ENCODE data around the gene DENND10. TPM values are rescaled to one million over a fixed set of nuclear protein-coding genes. Genes with fewer than 3 reads are reported as not detected.

DENND10 gene
- total RNA-seq, 1 donor from 2014 or later = 42.2 TPM

DNA sequence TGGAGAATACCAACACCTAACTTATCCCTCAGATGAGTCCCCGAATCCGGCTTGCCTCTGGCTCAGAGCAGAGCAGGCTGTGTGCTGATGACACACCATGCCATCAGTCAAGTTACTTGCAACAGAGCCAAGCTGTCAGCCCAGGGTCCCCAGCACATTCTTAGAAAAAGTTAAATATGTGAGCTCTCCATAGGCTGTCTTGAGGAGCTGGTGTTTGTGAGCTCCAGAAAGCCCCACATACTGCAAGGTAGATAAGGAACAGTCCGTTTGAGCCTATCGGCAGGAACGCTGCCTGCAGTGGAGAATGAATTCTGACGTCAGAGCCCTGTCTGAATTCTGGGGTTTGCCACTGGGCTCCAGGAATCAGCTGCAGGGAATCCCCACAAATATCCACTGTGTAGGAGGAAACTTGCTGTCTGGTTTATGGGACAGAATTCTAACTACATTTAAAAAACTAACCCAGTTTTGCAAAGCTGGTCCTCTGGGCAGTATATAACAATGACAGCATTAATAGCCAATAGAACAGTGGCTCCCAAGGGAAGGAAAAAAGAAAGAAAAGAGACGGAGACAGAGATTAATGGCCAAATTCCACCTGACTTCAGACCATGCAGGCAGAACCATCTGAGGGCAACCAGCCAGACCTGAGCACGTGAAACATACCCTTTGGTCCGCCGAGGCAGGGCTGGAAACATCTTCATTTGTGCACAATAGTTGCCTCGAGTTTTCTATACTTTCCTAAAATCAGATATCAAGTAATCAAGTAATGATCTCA lies 58.0 kb downstream of the DENND10 start:
- Histone ChIP-seq H3K36me3 (peaks cover 0 to 25% of the 10 kb centered on the region in 2 donors), H3K4me3 (no peak overlapping the region), H3K27ac (no peak overlapping the region), H3K4me1 (peaks cover 18% of the 10 kb centered on the region), H3K27me3 (no peaks in the 10 kb centered on the region), H3K9me3 (no peaks in the 10 kb centered on the region)
- intact Hi-C loops (cut with DNase I) = no loop called here
- no peak for DNase-seq (ENCODE audit: extremely low spot score in 2 of 2)
- no peak for TF ChIP-seq POLR2A (IDR thresholded peaks at IDR 0.05)
- TF ChIP-seq, protein P1, sequence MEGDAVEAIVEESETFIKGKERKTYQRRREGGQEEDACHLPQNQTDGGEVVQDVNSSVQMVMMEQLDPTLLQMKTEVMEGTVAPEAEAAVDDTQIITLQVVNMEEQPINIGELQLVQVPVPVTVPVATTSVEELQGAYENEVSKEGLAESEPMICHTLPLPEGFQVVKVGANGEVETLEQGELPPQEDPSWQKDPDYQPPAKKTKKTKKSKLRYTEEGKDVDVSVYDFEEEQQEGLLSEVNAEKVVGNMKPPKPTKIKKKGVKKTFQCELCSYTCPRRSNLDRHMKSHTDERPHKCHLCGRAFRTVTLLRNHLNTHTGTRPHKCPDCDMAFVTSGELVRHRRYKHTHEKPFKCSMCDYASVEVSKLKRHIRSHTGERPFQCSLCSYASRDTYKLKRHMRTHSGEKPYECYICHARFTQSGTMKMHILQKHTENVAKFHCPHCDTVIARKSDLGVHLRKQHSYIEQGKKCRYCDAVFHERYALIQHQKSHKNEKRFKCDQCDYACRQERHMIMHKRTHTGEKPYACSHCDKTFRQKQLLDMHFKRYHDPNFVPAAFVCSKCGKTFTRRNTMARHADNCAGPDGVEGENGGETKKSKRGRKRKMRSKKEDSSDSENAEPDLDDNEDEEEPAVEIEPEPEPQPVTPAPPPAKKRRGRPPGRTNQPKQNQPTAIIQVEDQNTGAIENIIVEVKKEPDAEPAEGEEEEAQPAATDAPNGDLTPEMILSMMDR (IDR thresholded peaks at IDR 0.05) = no peak
- no peak for TF ChIP-seq POLR2AphosphoS5 (IDR thresholded peaks at IDR 0.05; ENCODE audit: insufficient read depth in 1 of 2, low read depth in 1 of 2)

DNA sequence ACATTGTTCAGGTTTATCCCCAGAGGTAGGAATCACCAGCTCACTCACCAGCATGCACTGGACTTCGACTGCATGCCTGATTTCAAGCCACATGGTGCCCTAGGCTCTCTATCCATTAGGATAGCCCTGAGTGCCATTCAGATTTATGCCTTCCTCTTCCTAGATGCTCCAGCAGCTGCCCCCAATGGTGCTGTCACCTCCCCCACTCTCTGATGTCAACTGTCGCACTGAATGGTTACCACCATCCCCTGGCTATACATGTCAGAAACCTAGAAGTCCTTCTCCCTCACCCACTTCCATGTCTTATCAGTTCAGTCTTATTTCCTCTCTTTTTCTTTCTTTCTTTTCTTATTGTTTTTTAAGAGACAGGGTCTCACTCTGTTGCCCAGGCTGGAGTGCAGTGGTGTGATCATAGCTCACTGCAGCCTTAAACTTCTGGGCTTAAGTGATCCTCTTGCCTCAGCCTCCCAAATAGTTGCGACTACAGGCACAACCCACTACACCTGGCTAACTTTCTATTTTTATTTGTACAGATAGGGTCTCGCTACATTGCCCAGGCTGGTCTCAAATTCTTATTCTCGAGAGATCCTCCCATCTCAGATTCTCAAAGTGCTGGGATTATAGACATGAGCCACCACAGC lies 58.7 kb downstream of the DENND10 start:
- intact Hi-C loops (cut with DNase I) = no loop called here
- Histone ChIP-seq H3K4me3 (no peak overlapping the region), H3K9me3 (no peaks in the 10 kb centered on the region), H3K4me1 (peaks cover 18% of the 10 kb centered on the region), H3K36me3 (peaks cover 0 to 23% of the 10 kb centered on the region in 2 donors), H3K27ac (no peak overlapping the region), H3K27me3 (no peaks in the 10 kb centered on the region)
- no peak for DNase-seq (ENCODE audit: extremely low spot score in 2 of 2)
- TF ChIP-seq POLR2A (IDR thresholded peaks at IDR 0.05) (no peak), POLR2AphosphoS5 (IDR thresholded peaks at IDR 0.05; ENCODE audit: insufficient read depth in 1 of 2, low read depth in 1 of 2) (no peak)
- TF ChIP-seq, protein P1 (IDR thresholded peaks at IDR 0.05) = no peak

DNA sequence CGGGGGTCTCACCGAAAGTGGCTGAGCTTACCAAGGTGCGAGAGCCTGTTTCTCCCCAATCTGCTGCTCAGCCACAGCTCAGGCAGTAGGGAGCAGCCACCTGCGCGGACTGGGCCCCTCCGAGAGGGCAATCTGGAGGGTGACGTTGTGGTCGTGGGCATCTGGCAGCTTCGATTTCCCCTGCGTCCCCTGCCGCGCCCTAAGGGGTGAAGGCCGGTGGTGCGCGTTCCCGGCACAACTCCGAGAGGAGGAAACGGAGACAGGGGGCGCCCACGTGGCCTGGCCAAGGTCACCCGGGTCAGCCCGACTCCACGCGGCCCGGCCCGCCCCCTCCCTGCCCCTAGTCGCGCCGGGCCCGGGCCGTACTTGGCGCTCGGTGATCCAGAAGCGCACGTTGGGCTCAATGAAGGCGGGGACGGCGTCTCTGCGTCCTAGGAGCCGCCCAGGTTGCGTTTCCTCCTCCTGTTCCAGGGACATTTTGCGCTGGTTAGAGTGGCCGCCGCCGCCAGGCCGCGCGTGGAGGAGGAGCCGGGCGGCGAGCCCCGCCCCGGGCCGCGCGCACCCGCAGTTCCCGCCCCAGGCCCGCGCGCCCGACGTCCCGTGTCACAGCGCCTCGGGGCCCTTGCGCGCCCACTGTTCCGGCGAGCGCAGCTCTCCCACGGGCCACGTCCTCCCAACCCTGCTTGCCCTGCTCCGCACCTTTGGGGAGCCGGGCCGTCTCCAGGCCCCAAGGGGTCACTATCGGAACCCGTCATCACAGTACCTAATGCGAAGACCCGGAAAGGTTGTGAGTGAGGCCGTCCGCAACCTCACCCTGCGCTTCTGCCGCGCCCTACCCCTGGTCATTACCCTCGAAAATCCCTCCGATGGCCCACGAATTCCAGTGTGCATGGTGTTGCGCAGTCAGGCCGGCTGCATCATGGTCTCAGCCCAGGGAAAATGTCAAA lies 61.5 kb downstream of the DENND10 start, which contains the start of gene SFXN4:
SFXN4 (minus strand) TSS at position 544 of the 947 bp plus-strand sequence; CDS start at position 477, 67 bp downstream.
- peaks cover 0 to 20% of the 10 kb centered on the region in 2 donors for H3K36me3 ChIP-seq
- peak within 1 kb of the TSS; percentile 75 to 78 for H3K4me3 ChIP-seq
- peaks cover 18% of the 10 kb centered on the region for H3K4me1 ChIP-seq
- H3K27ac ChIP-seq = peak within 1 kb of the TSS; percentile 86
- TF ChIP-seq, protein P1 (IDR thresholded peaks at IDR 0.05) = no peak
- TF ChIP-seq POLR2A (IDR thresholded peaks at IDR 0.05) (peak in 1 of 2 donors; percentile 70), POLR2AphosphoS5 (IDR thresholded peaks at IDR 0.05; ENCODE audit: insufficient read depth in 1 of 2, low read depth in 1 of 2) (peak in 1 of 2 donors; percentile 83)
- H3K27me3 ChIP-seq = no peaks in the 10 kb centered on the region
- intact Hi-C loops (cut with DNase I) = no loop called here
- H3K9me3 ChIP-seq = no peaks in the 10 kb centered on the region
- no peak for DNase-seq (ENCODE audit: extremely low spot score in 2 of 2)

GRCh38 chr10:119166118-119166500 lies 62.2 kb downstream of the DENND10 start:
- Histone ChIP-seq H3K4me3 (peak overlapping the region; percentile 75 to 78), H3K27ac (peak overlapping the region; percentile 86), H3K27me3 (no peaks in the 10 kb centered on the region), H3K9me3 (no peaks in the 10 kb centered on the region), H3K4me1 (peaks cover 18% of the 10 kb centered on the region), H3K36me3 (peaks cover 0 to 25% of the 10 kb centered on the region in 2 donors)
- no peak for DNase-seq (ENCODE audit: extremely low spot score in 2 of 2)
- intact Hi-C loops (cut with DNase I) = no loop called here
- TF ChIP-seq, protein P1 (IDR thresholded peaks at IDR 0.05) = no peak
- TF ChIP-seq POLR2AphosphoS5 (IDR thresholded peaks at IDR 0.05; ENCODE audit: insufficient read depth in 1 of 2, low read depth in 1 of 2) (no peak), POLR2A (IDR thresholded peaks at IDR 0.05) (no peak)
